PFSK-1 (cell line): ENCODE data around the gene ATP6V0B.

Experiments used
- FOXP2 ChIP-seq: optimal IDR thresholded peaks from 2 replicates; pipeline ENCODE3; 2011; ENCODE audit warnings: borderline replicate concordance, control low read depth, inconsistent platforms; ENCODE audit not compliant: insufficient read depth; ENCODE audit errors: extremely low read length, extremely low read depth
- POLR2AphosphoS5 ChIP-seq: IDR thresholded peaks from 2 replicates; pipeline ENCODE4 v1.6.1; 2012; ENCODE audit warnings: low read depth, mild to moderate bottlenecking, control low read depth, low read length, moderate library complexity
- SIN3A ChIP-seq: IDR thresholded peaks from 2 replicates; pipeline ENCODE4 v1.6.1; 2012; ENCODE audit warnings: mild to moderate bottlenecking, low read length, moderate library complexity, borderline replicate concordance; ENCODE audit not compliant: insufficient read depth
- TAF1 ChIP-seq: IDR thresholded peaks from 2 replicates; pipeline ENCODE4 v1.6.1; 2012; ENCODE audit warnings: low read length, control low read depth, borderline replicate concordance; ENCODE audit not compliant: insufficient read depth
- TF ChIP-seq, protein P1 (sequence below), 2 experiments: IDR thresholded peaks; 2 replicates each; pipeline versions ENCODE4 v1.6.1 to v1.8.0; 2011 to 2012; ENCODE audit warnings: low read depth in 2 of 2, low read length in 2 of 2, control low read depth in 1 of 2, inconsistent platforms in 1 of 2, mild to moderate bottlenecking in 1 of 2, moderate library complexity in 1 of 2; ENCODE audit not compliant: insufficient read depth in 1 of 2

DNA sequence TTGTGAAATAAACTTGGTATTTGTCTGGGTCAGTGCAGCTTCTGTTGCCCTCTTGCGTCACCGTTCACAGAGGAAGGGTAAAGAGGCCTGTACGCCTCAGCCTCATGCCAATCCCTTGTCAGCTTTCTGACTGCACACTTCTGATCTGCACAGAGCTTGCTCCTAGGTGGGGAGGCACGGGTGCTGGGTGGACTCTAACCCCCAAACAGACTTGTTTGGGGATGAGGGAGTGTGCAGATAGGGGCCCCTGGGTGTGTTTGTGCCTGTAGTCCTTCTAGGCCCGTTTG lies 3.4 kb downstream of the ATP6V0B start:
- TF ChIP-seq POLR2AphosphoS5 (no peak), TAF1 (no peak), FOXP2 (no peak), SIN3A (no peak)
- TF ChIP-seq, protein P1, sequence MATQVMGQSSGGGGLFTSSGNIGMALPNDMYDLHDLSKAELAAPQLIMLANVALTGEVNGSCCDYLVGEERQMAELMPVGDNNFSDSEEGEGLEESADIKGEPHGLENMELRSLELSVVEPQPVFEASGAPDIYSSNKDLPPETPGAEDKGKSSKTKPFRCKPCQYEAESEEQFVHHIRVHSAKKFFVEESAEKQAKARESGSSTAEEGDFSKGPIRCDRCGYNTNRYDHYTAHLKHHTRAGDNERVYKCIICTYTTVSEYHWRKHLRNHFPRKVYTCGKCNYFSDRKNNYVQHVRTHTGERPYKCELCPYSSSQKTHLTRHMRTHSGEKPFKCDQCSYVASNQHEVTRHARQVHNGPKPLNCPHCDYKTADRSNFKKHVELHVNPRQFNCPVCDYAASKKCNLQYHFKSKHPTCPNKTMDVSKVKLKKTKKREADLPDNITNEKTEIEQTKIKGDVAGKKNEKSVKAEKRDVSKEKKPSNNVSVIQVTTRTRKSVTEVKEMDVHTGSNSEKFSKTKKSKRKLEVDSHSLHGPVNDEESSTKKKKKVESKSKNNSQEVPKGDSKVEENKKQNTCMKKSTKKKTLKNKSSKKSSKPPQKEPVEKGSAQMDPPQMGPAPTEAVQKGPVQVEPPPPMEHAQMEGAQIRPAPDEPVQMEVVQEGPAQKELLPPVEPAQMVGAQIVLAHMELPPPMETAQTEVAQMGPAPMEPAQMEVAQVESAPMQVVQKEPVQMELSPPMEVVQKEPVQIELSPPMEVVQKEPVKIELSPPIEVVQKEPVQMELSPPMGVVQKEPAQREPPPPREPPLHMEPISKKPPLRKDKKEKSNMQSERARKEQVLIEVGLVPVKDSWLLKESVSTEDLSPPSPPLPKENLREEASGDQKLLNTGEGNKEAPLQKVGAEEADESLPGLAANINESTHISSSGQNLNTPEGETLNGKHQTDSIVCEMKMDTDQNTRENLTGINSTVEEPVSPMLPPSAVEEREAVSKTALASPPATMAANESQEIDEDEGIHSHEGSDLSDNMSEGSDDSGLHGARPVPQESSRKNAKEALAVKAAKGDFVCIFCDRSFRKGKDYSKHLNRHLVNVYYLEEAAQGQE (IDR thresholded peaks at IDR 0.05; ENCODE audit: insufficient read depth in 1 of 2, low read depth in 2 of 2, low read length in 2 of 2), result no peak
